Retinal pigment epithelial cell (primary cell): ENCODE data around the gene NUCB1.
"Not testable (repeated sequence)": the region's sequence is repeated elsewhere in the genome, so short reads cannot be mapped to it uniquely, and the experiment has no call there.

Experiments
- DNase-seq: peaks from one replicate; pipeline ENCODE4 v3.0.0-alpha.2; 2010; ENCODE audit warnings: low read depth
- H3K4me3 ChIP-seq: 2 replicates; pipeline ENCODE4 v1.5.1; 2011; ENCODE audit warnings: mild to moderate bottlenecking, low read length, control low read depth, moderate library complexity
- CTCF ChIP-seq: conservative IDR thresholded peaks from 2 replicates; pipeline ENCODE4 v1.5.1; 2011; ENCODE audit warnings: low read depth, low read length, control low read depth, inconsistent platforms

NUCB1 gene

DNA sequence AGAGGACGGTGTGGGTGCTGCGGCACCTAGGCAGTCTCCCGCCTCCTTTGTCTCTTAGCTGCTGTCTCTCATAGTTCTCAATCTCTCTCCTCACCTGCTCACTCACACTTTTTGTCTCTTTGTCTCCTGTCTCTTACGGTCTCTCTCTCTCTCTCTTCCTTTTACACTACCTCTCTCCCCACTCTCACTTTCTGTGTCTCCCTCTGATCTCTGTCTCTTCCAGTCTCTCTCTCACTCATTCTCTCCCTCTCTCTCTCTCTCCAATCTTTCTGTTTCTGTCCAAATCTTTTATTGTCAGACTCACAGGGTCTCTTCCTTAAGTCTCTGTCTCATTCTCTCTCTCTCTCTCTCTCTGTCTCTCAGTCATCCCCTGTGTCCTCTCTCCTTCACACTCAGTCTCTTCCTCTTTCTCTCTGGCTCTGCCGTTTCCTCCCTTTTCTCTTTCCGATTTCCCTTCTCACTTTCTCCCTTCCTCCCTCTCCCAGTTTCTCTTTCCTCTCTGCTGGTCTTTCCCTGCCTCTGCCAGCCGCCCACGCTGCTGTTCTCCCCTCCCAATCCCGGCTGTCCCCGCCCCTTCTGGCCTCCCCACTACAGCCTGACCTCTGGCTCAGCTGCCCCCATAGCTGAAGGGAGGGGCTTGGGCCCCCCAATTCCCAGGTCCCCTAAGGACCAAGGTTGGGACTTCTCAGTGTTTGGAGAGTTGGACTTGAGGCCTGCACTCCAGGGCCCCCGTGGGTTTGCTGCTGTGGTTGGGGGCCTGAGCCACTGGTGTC, 31.8 kb upstream of the NUCB1 start, which contains the start of gene PLEKHA4:
TSS of gene PLEKHA4 (minus strand) at position 504 of the 773 bp plus-strand sequence. CDS start 997 bp downstream, outside the sequence.
- H3K4me3 ChIP-seq = peak within 1 kb of the TSS; percentile 40
- no peak for TF ChIP-seq CTCF
- DNase-seq = no peak

- TF ChIP-seq CTCF = no peak
- no peak for DNase-seq
- H3K4me3 ChIP-seq = no peak overlapping the region
Observed at GRCh38 chr19:48870048-48870447, 30.1 kb upstream of the NUCB1 start.

GRCh38 chr19:48871471-48872181, 28.5 kb upstream of the NUCB1 start:
- H3K4me3 ChIP-seq = peak overlapping the region; percentile 20

GRCh38 chr19:48872182-48872883, 27.8 kb upstream of the NUCB1 start, which contains the start of gene PPP1R15A:
TSS of gene PPP1R15A (plus strand) at chr19:48872421. CDS start at chr19:48873234, 813 bp downstream.
- no peak for TF ChIP-seq CTCF
- DNase-seq = peak; percentile 84
- peak within 1 kb of the TSS; percentile 100 for H3K4me3 ChIP-seq

More at GRCh38 chr19:48871471-48872181, 28.5 kb upstream of the NUCB1 start:
- DNase-seq = not testable (repeated sequence)

DNA sequence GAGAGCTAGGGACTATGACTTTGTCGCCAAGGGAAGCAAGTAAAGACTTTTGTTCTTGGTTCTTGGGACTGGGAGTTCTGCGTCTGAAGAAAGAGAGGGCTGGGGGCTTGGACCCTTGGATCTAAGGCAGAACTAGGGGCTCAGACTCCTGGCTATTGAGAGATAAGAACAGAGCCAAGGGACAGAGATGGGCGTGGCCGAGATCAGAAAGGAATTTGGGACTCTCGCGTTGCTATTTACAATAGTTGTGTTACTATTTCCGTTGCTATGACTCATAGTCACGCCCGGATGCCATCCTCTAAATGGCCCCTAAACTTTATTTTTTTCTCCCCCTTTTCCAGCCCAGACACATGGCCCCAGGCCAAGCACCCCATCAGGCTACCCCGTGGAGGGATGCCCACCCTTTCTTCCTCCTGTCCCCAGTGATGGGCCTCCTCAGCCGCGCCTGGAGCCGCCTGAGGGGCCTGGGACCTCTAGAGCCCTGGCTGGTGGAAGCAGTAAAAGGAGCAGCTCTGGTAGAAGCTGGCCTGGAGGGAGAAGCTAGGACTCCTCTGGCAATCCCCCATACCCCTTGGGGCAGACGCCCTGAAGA, 27.1 kb upstream of the NUCB1 start:
- peak; percentile 88 for DNase-seq
- H3K4me3 ChIP-seq = peak overlapping the region; percentile 100
- TF ChIP-seq CTCF = no peak

- peak overlapping the region; percentile 100 for H3K4me3 ChIP-seq
- no peak for DNase-seq
- TF ChIP-seq CTCF = no peak
Observed at GRCh38 chr19:48873476-48874302, 26.4 kb upstream of the NUCB1 start.
